HEK293 (cell line): Measurements from ENCODE around the gene PUS7.

Source experiments
- GFI1B ChIP-seq: fragments of 450-650 bp; formaldehyde crosslinking; IDR thresholded peaks from 2 replicates; pipeline ENCODE4 v1.5.1; 2016; ENCODE audit warnings: missing biosample characterization, missing genetic modification characterization
- GLI4 ChIP-seq: fragments of 450-650 bp; formaldehyde crosslinking; IDR thresholded peaks from 2 replicates; pipeline ENCODE4 v1.5.1; 2016; ENCODE audit warnings: missing biosample characterization, missing genetic modification characterization
- KLF9 ChIP-seq: fragments of 450-650 bp; formaldehyde crosslinking; IDR thresholded peaks from 2 replicates; pipeline ENCODE4 v1.5.1; 2016; ENCODE audit warnings: missing biosample characterization, missing genetic modification characterization, low read depth
- RBAK ChIP-seq: fragments of 450-650 bp; formaldehyde crosslinking; IDR thresholded peaks from 2 replicates; pipeline ENCODE4 v1.5.1; 2016; ENCODE audit warnings: missing biosample characterization, missing genetic modification characterization
- SCRT1 ChIP-seq: fragments of 450-650 bp; formaldehyde crosslinking; IDR thresholded peaks from 2 replicates; pipeline ENCODE4 v1.5.1; 2016; ENCODE audit warnings: missing biosample characterization, missing genetic modification characterization, borderline replicate concordance
- ZBTB17 ChIP-seq: fragments of 450-650 bp; formaldehyde crosslinking; IDR thresholded peaks from 2 replicates; pipeline ENCODE4 v1.5.1; 2016; ENCODE audit warnings: missing biosample characterization, missing genetic modification characterization
- ZBTB21 ChIP-seq: fragments of 450-650 bp; formaldehyde crosslinking; IDR thresholded peaks from 2 replicates; pipeline ENCODE4 v1.5.1; 2017; ENCODE audit warnings: missing biosample characterization, missing genetic modification characterization
- ZBTB26 ChIP-seq: fragments of 450-650 bp; formaldehyde crosslinking; optimal IDR thresholded peaks from 2 replicates; pipeline ENCODE3; 2016; ENCODE audit warnings: missing biosample characterization, mild to moderate bottlenecking, missing genetic modification characterization
- ZBTB7A ChIP-seq: fragments of 450-650 bp; formaldehyde crosslinking; IDR thresholded peaks from 2 replicates; pipeline ENCODE4 v1.5.1; 2016; ENCODE audit warnings: low read depth, missing biosample characterization, missing genetic modification characterization
- ZFP41 ChIP-seq: fragments of 450-650 bp; formaldehyde crosslinking; IDR thresholded peaks from 2 replicates; pipeline ENCODE4 v1.5.1; 2016; ENCODE audit warnings: missing biosample characterization, missing genetic modification characterization, borderline replicate concordance
- ZNF114 ChIP-seq: fragments of 450-650 bp; formaldehyde crosslinking; IDR thresholded peaks from 2 replicates; pipeline ENCODE4 v1.5.0; 2017; ENCODE audit warnings: missing biosample characterization, missing genetic modification characterization
- ZNF133 ChIP-seq: fragments of 450-650 bp; formaldehyde crosslinking; IDR thresholded peaks from 2 replicates; pipeline ENCODE4 v1.5.1; 2016; ENCODE audit warnings: missing biosample characterization, missing genetic modification characterization
- ZNF140 ChIP-seq: fragments of 450-650 bp; formaldehyde crosslinking; IDR thresholded peaks from 2 replicates; pipeline ENCODE4 v1.5.1; 2016; ENCODE audit warnings: missing biosample characterization, missing genetic modification characterization
- ZNF16 ChIP-seq: fragments of 450-650 bp; formaldehyde crosslinking; IDR thresholded peaks from 2 replicates; pipeline ENCODE4 v1.5.1; 2016; ENCODE audit warnings: low read depth, missing biosample characterization, missing genetic modification characterization
- ZNF211 ChIP-seq: fragments of 450-650 bp; formaldehyde crosslinking; IDR thresholded peaks from 2 replicates; pipeline ENCODE4 v1.5.1; 2016; ENCODE audit warnings: low read depth, missing biosample characterization, missing genetic modification characterization
- ZNF239 ChIP-seq: fragments of 450-650 bp; formaldehyde crosslinking; IDR thresholded peaks from 2 replicates; pipeline ENCODE4 v1.5.1; 2016; ENCODE audit warnings: missing biosample characterization, missing genetic modification characterization
- ZNF324 ChIP-seq: fragments of 450-650 bp; formaldehyde crosslinking; IDR thresholded peaks from 2 replicates; pipeline ENCODE4 v1.5.1; 2016; ENCODE audit warnings: missing biosample characterization, missing genetic modification characterization
- ZNF341 ChIP-seq: fragments of 450-650 bp; formaldehyde crosslinking; IDR thresholded peaks from 2 replicates; pipeline ENCODE4; 2016; ENCODE audit warnings: low read depth, missing biosample characterization, missing genetic modification characterization
- ZNF354C ChIP-seq: fragments of 450-650 bp; formaldehyde crosslinking; IDR thresholded peaks from 2 replicates; pipeline ENCODE4 v1.5.1; 2016; ENCODE audit warnings: missing biosample characterization, missing genetic modification characterization, low read depth, borderline replicate concordance
- ZNF366 ChIP-seq: fragments of 450-650 bp; formaldehyde crosslinking; conservative IDR thresholded peaks from 2 replicates; pipeline ENCODE4 v1.5.1; 2016; ENCODE audit warnings: missing biosample characterization, missing genetic modification characterization
- ZNF48 ChIP-seq: fragments of 450-650 bp; formaldehyde crosslinking; IDR thresholded peaks from 2 replicates; pipeline ENCODE4 v1.5.1; 2016; ENCODE audit warnings: missing biosample characterization, missing genetic modification characterization
- ZNF510 ChIP-seq: fragments of 450-650 bp; formaldehyde crosslinking; IDR thresholded peaks from 2 replicates; pipeline ENCODE4 v1.5.1; 2018; ENCODE audit warnings: mild to moderate bottlenecking, missing genetic modification characterization, missing biosample characterization; ENCODE audit not compliant: insufficient replicate concordance
- ZNF518A ChIP-seq: fragments of 450-650 bp; formaldehyde crosslinking; conservative IDR thresholded peaks from 2 replicates; pipeline ENCODE4 v1.5.1; 2016; ENCODE audit warnings: low read depth, missing biosample characterization, missing genetic modification characterization
- ZNF529 ChIP-seq: fragments of 450-650 bp; formaldehyde crosslinking; IDR thresholded peaks from 2 replicates; pipeline ENCODE4 v1.5.1; 2017; ENCODE audit warnings: missing genetic modification characterization, missing biosample characterization; ENCODE audit not compliant: insufficient replicate concordance
- ZNF549 ChIP-seq: fragments of 450-650 bp; IDR thresholded peaks from 2 replicates; pipeline ENCODE4 v1.5.1; 2018; ENCODE audit warnings: missing biosample characterization, missing genetic modification characterization, mild to moderate bottlenecking, inconsistent platforms, moderate library complexity
- ZNF600 ChIP-seq: fragments of 450-650 bp; formaldehyde crosslinking; IDR thresholded peaks from 2 replicates; pipeline ENCODE4 v1.5.1; 2016; ENCODE audit warnings: missing biosample characterization, missing genetic modification characterization
- ZNF621 ChIP-seq: fragments of 450-650 bp; formaldehyde crosslinking; IDR thresholded peaks from 2 replicates; pipeline ENCODE4 v1.5.1; 2017; ENCODE audit warnings: missing biosample characterization, missing genetic modification characterization
- ZNF626 ChIP-seq: fragments of 450-650 bp; sonication (Bioruptor Pico); formaldehyde crosslinking; IDR thresholded peaks from 2 replicates; pipeline ENCODE4 v1.5.1; 2018; ENCODE audit warnings: missing biosample characterization, missing genetic modification characterization, inconsistent platforms
- ZNF645 ChIP-seq: fragments of 450-650 bp; formaldehyde crosslinking; IDR thresholded peaks from 2 replicates; pipeline ENCODE4; 2016; ENCODE audit warnings: missing biosample characterization, missing genetic modification characterization
- ZNF664 ChIP-seq: fragments of 450-650 bp; formaldehyde crosslinking; IDR thresholded peaks from 2 replicates; pipeline ENCODE4 v1.5.1; 2016; ENCODE audit warnings: missing biosample characterization, missing genetic modification characterization
- ZNF701 ChIP-seq: fragments of 450-650 bp; formaldehyde crosslinking; IDR thresholded peaks from 2 replicates; pipeline ENCODE4 v1.5.1; 2016; ENCODE audit warnings: missing biosample characterization, missing genetic modification characterization
- ZNF843 ChIP-seq: fragments of 450-650 bp; formaldehyde crosslinking; IDR thresholded peaks from 2 replicates; pipeline ENCODE4 v1.5.1; 2016; ENCODE audit warnings: missing biosample characterization, missing genetic modification characterization

PUS7 gene

GRCh38 chr7:105531792-105532671, 10.0 kb upstream of the PUS7 start, which contains the start of gene RINT1 (continued):
- TF ChIP-seq ZBTB21 (tag by site-specific recombination): no peak
- TF ChIP-seq ZNF626: no peak
- TF ChIP-seq ZNF549 (tag by site-specific recombination): no peak
- TF ChIP-seq GLI4 (tag by site-specific recombination): peak; percentile 43; the same call in 1 of the 2 replicates
- peak; percentile 23; the same call in 1 of the 2 replicates for TF ChIP-seq ZBTB7A (tag by site-specific recombination)
- no peak for TF ChIP-seq ZNF701 (tag by site-specific recombination)
- peak; percentile 87 for TF ChIP-seq ZNF600 (tag by site-specific recombination)
- TF ChIP-seq ZNF239 (tag by site-specific recombination): no peak
- TF ChIP-seq ZNF354C (tag by site-specific recombination): no peak
- no peak; the same call in 1 of the 2 replicates for TF ChIP-seq KLF9 (tag by site-specific recombination)
- TF ChIP-seq ZNF140 (tag by site-specific recombination): no peak
- TF ChIP-seq ZNF664 (tag by site-specific recombination): no peak; the same call in 1 of the 2 replicates
- TF ChIP-seq SCRT1 (tag by site-specific recombination): no peak
- no peak for TF ChIP-seq ZNF529 (tag by site-specific recombination)
- TF ChIP-seq ZNF510 (tag by site-specific recombination): no peak
- peak; percentile 18; the same call in 1 of the 2 replicates for TF ChIP-seq ZNF366 (tag by site-specific recombination)
- no peak for TF ChIP-seq RBAK (tag by site-specific recombination)
- TF ChIP-seq ZNF114 (tag by site-specific recombination): no peak
- no peak for TF ChIP-seq ZNF211
- no peak for TF ChIP-seq ZNF133 (tag by site-specific recombination)
- TF ChIP-seq ZNF518A (tag by site-specific recombination): peak; percentile 69
- TF ChIP-seq ZBTB17 (tag by site-specific recombination): peak; percentile 77
- no peak for TF ChIP-seq ZNF48 (tag by site-specific recombination)
- peak; percentile 97 for TF ChIP-seq ZNF341 (tag by site-specific recombination)
- TF ChIP-seq ZNF16 (tag by site-specific recombination): no peak
- peak; percentile 63; the same call in 1 of the 2 replicates for TF ChIP-seq ZNF843 (tag by site-specific recombination)
- no peak for TF ChIP-seq ZNF645 (tag by site-specific recombination)
- no peak for TF ChIP-seq ZNF621 (tag by site-specific recombination)
- TF ChIP-seq ZFP41 (tag by site-specific recombination): no peak
- TF ChIP-seq ZBTB26: peak; percentile 34
- no peak; the same call in 1 of the 2 replicates for TF ChIP-seq ZNF324 (tag by site-specific recombination)
- no peak for TF ChIP-seq GFI1B (tag by site-specific recombination)
